ENCODE results near the gene PPFIA1.

Gene PPFIA1

GRCh38 chr11:70265341-70265740 lies 5.1 kb upstream of the PPFIA1 start:
- Histone ChIP-seq H3K27ac (no peak overlapping the region), H3K9me3 (no peaks in the 10 kb centered on the region), H3K4me1 (ENCODE audit: control insufficient read depth in 1 of 2, insufficient read depth in 1 of 2, low read depth in 1 of 2, low read length in 1 of 2) (peaks cover 12 to 22% of the 10 kb centered on the region in 2 experiments), H3K4me3 (ENCODE audit: low read depth in 1 of 2, low read length in 1 of 2) (no peak overlapping the region), H3K27me3 (peaks cover 58% of the 10 kb centered on the region), H3K36me3 (no peaks in the 10 kb centered on the region)
- TF ChIP-seq CTCF (IDR thresholded peaks at IDR 0.05), result no peak

- no peak for TF ChIP-seq CTCF (IDR thresholded peaks at IDR 0.05)
- H3K4me1 ChIP-seq (ENCODE audit: control insufficient read depth in 1 of 2, insufficient read depth in 1 of 2, low read depth in 1 of 2, low read length in 1 of 2), result peaks cover 27% of the 10 kb centered on the region in 2 experiments
- peaks cover 58% of the 10 kb centered on the region for H3K27me3 ChIP-seq
- H3K9me3 ChIP-seq, result no peaks in the 10 kb centered on the region
- H3K27ac ChIP-seq, result no peak overlapping the region
- peaks cover 7% of the 10 kb centered on the region for H3K36me3 ChIP-seq
- H3K4me3 ChIP-seq (ENCODE audit: low read depth in 1 of 2, low read length in 1 of 2), result no peak overlapping the region
These were observed 3.0 kb upstream of the PPFIA1 start for GRCh38 chr11:70267405-70267950.

GRCh38 chr11:70268526-70268925 lies 2.0 kb upstream of the PPFIA1 start:
- no peak for TF ChIP-seq CTCF (IDR thresholded peaks at IDR 0.05)
- H3K27ac ChIP-seq, result no peak overlapping the region
- H3K4me3 ChIP-seq (ENCODE audit: low read depth in 1 of 2, low read length in 1 of 2), result no peak overlapping the region
- peaks cover 36 to 37% of the 10 kb centered on the region in 2 experiments for H3K4me1 ChIP-seq (ENCODE audit: control insufficient read depth in 1 of 2, insufficient read depth in 1 of 2, low read depth in 1 of 2, low read length in 1 of 2)
- H3K9me3 ChIP-seq, result no peaks in the 10 kb centered on the region
- H3K36me3 ChIP-seq, result peaks cover 17% of the 10 kb centered on the region
- peaks cover 54% of the 10 kb centered on the region for H3K27me3 ChIP-seq

GRCh38 chr11:70270877-70271648 lies 573 bp downstream of the PPFIA1 start:
- no peaks in the 10 kb centered on the region for H3K9me3 ChIP-seq
- no peak for TF ChIP-seq CTCF (IDR thresholded peaks at IDR 0.05)
- peak overlapping the region; percentile 96 for H3K27ac ChIP-seq
- peaks cover 40 to 41% of the 10 kb centered on the region in 2 experiments for H3K4me1 ChIP-seq (ENCODE audit: control insufficient read depth in 1 of 2, insufficient read depth in 1 of 2, low read depth in 1 of 2, low read length in 1 of 2)
- peaks cover 30% of the 10 kb centered on the region for H3K27me3 ChIP-seq
- peak overlapping the region; percentile 97 to 99 for H3K4me3 ChIP-seq (ENCODE audit: low read depth in 1 of 2, low read length in 1 of 2)
- peaks cover 40% of the 10 kb centered on the region for H3K36me3 ChIP-seq

GRCh38 chr11:70271649-70271953 lies 1.1 kb downstream of the PPFIA1 start:
- Histone ChIP-seq H3K27ac (peak overlapping the region; percentile 96), H3K4me3 (ENCODE audit: low read depth in 1 of 2, low read length in 1 of 2) (peak overlapping the region; percentile 97 to 99), H3K4me1 (ENCODE audit: control insufficient read depth in 1 of 2, insufficient read depth in 1 of 2, low read depth in 1 of 2, low read length in 1 of 2) (peaks cover 40 to 41% of the 10 kb centered on the region in 2 experiments), H3K9me3 (no peaks in the 10 kb centered on the region), H3K36me3 (peaks cover 40% of the 10 kb centered on the region), H3K27me3 (peaks cover 24% of the 10 kb centered on the region)
- TF ChIP-seq CTCF (IDR thresholded peaks at IDR 0.05), result no peak
